BE2C (cell line): ENCODE results near the gene TUBB.

ENCODE experiments used
- DNase-seq: peaks from one replicate; pipeline ENCODE4 v3.0.0-alpha.2; 2020
- H3K27me3 ChIP-seq: fragments of 250-450 bp; sonication (Bioruptor Pico); 2 replicates; pipeline ENCODE4 v1.5.1; 2020; ENCODE audit warnings: mild to moderate bottlenecking
- H3K36me3 ChIP-seq: fragments of 250-450 bp; sonication (Bioruptor Pico); 2 replicates; pipeline ENCODE4 v1.5.1; 2020; ENCODE audit warnings: mild to moderate bottlenecking
- H3K4me1 ChIP-seq: fragments of 250-450 bp; sonication (Bioruptor Pico); 2 replicates; pipeline ENCODE4 v1.5.1; 2020
- H3K4me3 ChIP-seq: 2 replicates; pipeline ENCODE4 v1.5.1; 2011; ENCODE audit warnings: low read depth, low read length
- H3K9me3 ChIP-seq: fragments of 250-450 bp; sonication (Bioruptor Pico); 2 replicates; pipeline ENCODE4 v1.5.1; 2020
- TF ChIP-seq, protein P1 (sequence below): IDR thresholded peaks from 2 replicates; pipeline ENCODE4 v1.5.1; 2012; ENCODE audit warnings: mild to moderate bottlenecking, low read depth, low read length

The TUBB gene

DNA sequence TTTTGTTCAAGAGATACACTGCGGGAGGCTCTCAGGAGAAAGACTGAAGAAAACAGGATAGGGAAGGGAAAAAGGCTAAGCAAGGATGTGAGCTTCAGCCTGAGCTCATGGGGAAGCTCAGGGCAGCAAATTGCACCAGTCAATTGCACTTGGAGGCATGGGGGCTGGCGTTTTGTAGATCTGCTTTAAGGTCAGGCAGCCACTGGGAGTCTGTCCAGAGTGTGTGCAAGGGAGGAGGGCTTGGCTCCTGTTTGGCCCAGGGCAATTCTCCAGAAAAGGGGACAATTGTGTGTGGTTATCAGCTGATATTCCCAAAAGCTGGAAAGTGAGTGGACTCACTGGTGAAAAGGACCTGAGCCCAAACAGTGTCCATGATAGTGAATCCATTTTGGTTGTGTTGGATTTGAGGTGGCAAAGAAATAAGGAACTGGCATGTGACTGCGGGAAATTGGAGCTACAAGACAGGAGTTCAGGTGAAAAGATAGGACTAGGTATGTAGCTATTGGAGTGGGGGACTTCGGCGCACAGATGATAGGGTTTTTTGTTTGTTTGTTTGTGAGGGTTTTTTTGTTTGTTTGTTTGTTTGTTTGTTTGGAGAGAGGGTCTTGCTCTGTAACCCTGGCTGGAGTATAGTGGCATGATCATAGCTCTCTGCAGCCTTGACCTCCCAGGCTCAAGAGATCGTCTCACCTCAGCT is 46.5 kb downstream of the TUBB start:
- DNase-seq = no peak
- no peaks in the 10 kb centered on the region for H3K27me3 ChIP-seq
- no peaks in the 10 kb centered on the region; the same call in 1 of the 2 replicates for H3K9me3 ChIP-seq
- TF ChIP-seq, protein P1, sequence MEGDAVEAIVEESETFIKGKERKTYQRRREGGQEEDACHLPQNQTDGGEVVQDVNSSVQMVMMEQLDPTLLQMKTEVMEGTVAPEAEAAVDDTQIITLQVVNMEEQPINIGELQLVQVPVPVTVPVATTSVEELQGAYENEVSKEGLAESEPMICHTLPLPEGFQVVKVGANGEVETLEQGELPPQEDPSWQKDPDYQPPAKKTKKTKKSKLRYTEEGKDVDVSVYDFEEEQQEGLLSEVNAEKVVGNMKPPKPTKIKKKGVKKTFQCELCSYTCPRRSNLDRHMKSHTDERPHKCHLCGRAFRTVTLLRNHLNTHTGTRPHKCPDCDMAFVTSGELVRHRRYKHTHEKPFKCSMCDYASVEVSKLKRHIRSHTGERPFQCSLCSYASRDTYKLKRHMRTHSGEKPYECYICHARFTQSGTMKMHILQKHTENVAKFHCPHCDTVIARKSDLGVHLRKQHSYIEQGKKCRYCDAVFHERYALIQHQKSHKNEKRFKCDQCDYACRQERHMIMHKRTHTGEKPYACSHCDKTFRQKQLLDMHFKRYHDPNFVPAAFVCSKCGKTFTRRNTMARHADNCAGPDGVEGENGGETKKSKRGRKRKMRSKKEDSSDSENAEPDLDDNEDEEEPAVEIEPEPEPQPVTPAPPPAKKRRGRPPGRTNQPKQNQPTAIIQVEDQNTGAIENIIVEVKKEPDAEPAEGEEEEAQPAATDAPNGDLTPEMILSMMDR = no peak
- no peak overlapping the region for H3K4me3 ChIP-seq
- peaks cover 19% of the 10 kb centered on the region for H3K4me1 ChIP-seq
- H3K36me3 ChIP-seq = no peaks in the 10 kb centered on the region

DNA sequence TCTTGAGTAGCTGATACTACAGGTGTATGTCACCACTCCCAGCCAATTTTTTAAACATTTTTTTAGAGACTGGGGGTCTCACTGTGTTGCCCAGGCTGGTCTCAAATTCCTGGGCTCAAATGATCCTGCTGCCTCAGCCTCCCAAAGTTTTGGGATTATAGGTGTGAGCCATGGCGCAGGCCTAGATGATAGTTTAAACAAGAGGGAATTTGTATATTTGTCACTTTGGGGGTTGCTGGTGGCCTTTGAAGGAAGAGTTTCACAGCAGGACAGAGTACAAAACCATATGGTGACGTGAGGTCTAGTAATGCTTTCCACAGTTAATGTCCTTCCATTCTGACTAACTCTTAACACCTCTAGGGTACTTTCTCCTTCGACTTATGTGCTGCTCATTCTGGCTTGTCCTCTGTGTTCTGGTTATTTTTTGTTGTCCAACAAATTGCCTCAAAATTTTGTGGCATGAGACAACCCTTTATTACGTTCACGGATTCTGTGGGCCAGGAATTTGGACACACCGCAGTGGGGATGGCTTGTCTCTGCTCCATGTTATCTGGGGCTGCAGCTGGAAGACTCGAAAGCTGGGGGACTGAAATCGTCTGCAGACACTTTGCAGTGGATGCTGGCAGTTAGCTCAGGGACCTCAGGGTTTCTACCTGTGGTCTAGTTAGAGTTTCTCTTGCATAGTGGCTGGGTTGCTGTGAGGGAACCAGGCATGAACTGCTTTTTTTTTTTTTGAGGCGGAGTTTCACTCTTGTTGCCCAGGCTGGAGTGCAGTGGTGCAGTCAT is 47.2 kb downstream of the TUBB start:
- DNase-seq = no peak
- TF ChIP-seq, protein P1 = no peak
- Histone ChIP-seq H3K27me3 (no peaks in the 10 kb centered on the region), H3K4me1 (peaks cover 19% of the 10 kb centered on the region), H3K36me3 (no peaks in the 10 kb centered on the region), H3K4me3 (no peak overlapping the region), H3K9me3 (no peaks in the 10 kb centered on the region; the same call in 1 of the 2 replicates)

DNA sequence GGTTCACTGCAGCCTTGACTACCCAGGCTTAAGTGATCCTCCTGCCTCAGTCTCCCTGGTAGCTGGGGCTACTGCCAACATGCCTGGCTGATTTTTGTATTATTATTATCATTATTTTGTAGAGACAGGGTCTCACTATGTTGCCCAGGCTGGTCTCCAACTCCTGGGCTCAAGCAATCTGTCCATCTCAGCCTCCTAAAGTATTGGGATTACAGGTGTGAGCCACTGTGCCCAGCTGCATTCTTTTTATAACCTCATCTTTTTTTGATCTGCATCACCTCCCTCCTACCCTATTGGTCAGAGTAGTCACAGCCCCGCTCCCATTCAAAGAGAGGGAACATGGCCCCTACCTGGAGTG is 47.8 kb downstream of the TUBB start:
- Histone ChIP-seq H3K36me3 (no peaks in the 10 kb centered on the region), H3K27me3 (no peaks in the 10 kb centered on the region), H3K4me3 (no peak overlapping the region), H3K9me3 (no peaks in the 10 kb centered on the region; the same call in 1 of the 2 replicates), H3K4me1 (peaks cover 19% of the 10 kb centered on the region)
- no peak for DNase-seq
- TF ChIP-seq, protein P1 = no peak

DNA sequence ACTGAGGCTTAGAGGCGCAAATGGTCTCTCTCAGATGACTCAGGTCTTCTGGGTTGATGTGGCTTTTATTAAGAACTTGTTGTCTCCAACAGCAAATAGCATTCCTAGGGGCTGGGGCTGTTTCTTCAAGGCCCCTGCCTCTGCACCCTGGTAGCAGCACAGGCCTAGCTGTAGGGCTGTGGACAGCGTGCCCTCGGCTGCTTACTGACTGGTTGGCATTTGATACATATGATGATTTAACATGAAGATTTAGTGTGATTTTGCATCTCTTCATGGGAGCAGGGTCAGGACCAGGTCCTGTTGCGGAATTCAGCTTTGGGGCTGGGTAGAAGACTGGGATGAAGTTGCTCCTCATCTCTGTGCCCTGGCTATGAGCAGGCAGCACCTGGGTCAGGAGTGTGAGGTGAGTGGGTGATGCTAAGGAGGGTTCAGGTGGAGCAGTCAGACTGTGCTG is 48.5 kb downstream of the TUBB start:
- TF ChIP-seq, protein P1 = no peak
- DNase-seq = no peak
- peaks cover 18% of the 10 kb centered on the region for H3K4me1 ChIP-seq
- no peaks in the 10 kb centered on the region; the same call in 1 of the 2 replicates for H3K9me3 ChIP-seq
- H3K36me3 ChIP-seq = no peaks in the 10 kb centered on the region
- H3K27me3 ChIP-seq = no peaks in the 10 kb centered on the region
- no peak overlapping the region for H3K4me3 ChIP-seq

DNA sequence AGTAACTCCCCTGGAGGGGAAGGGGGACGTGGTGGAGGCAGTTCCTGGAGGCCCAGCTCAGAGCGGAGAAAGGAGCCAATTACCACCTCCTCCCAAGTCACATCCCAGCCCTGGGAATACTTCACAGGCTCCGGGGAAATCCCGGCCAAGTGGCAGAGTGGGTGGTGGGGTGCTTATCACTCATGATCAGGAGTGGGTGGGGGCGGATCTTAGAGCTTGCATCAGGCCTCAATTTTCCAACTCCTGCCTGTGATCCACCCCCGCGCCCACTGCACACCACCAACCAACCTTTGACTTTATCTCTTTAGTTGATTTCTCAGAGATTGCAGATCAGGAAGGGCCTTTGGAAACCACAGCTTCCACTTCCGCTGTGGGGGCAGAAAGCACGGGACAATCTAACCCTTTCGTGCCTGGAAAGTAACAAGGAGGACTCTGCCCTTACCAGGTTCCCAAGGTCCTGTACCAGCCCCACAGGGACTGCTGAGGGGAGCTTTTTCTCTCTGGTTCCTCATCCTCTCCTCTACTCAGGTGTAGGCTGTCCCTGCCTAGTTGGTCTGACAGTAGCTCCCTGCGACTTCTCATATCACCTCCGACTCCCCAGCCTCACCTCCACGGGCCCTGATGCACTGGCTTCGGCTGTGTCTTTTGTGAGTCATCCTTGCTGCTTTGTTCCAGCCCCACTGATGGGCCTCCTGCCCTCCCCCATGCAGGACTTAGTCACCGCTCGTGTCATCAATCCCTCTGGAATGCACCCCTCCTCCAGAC is 49.1 kb downstream of the TUBB start:
- H3K27me3 ChIP-seq = no peaks in the 10 kb centered on the region
- TF ChIP-seq, protein P1 = no peak
- peak; percentile 51 for DNase-seq
- H3K4me3 ChIP-seq = no peak overlapping the region
- no peaks in the 10 kb centered on the region for H3K36me3 ChIP-seq
- H3K4me1 ChIP-seq = peaks cover 14% of the 10 kb centered on the region
- no peaks in the 10 kb centered on the region; the same call in 1 of the 2 replicates for H3K9me3 ChIP-seq
